ENCODE results near the gene REG4.

DNA sequence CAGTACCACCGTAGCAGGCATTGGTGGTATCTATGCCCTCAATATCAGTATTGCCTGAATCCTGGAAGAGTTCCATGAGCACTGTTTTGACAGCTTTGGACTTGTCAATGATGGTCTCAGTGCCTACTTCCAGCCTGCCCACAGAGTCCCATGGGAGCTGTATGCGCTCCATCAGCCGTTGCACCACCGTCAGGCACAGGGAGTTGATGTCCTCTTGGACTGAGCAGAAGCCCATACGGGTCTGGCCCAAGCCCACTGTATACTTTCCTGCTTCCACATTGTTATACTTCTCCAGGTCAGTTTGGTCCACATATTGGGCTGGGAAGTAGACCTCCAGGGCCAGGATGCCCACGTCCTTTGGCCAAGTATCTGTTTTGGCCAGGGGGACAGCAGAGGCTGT is 47.0 kb downstream of the REG4 start:
- TF ChIP-seq SP1 (IDR thresholded peaks at IDR 0.05) (peak; percentile 10), MAX (IDR thresholded peaks at IDR 0.05) (no peak), HNF4G (IDR thresholded peaks at IDR 0.05) (no peak), FOXA1 (IDR thresholded peaks at IDR 0.05) (no peak)

Measured in liver (tissue), 2 donors.